Activated naive CD8-positive, alpha-beta T cell treated with anti-CD3 and anti-CD28 coated beads for 36 hours (primary cell): Measurements from ENCODE around the gene GAS2L2. TPM values are rescaled to one million over a fixed set of nuclear protein-coding genes. Genes with fewer than 3 reads are reported as not detected.
A peak's percentile ranks its signal among the peaks of the same experiment; 100 is the strongest.

Experiments
- DNase-seq: peaks from one replicate; pipeline ENCODE4 v3.0.0; 2021
- H3K27ac Mint-ChIP-seq: one replicate; pipeline ENCODE4 v1.8.0; 2022; ENCODE audit warnings: mild to moderate bottlenecking, moderate library complexity, mixed read lengths
- H3K27me3 Mint-ChIP-seq: one replicate; pipeline ENCODE4 v1.8.0; 2022; ENCODE audit warnings: mild to moderate bottlenecking, mixed read lengths
- H3K36me3 Mint-ChIP-seq: one replicate; pipeline ENCODE4 v1.8.0; 2021; ENCODE audit warnings: mild to moderate bottlenecking, mixed read lengths
- H3K4me1 Mint-ChIP-seq: one replicate; pipeline ENCODE4 v1.8.0; 2021; ENCODE audit warnings: mixed read lengths
- H3K4me3 Mint-ChIP-seq: one replicate; pipeline ENCODE4 v1.8.0; 2022; ENCODE audit warnings: mild to moderate bottlenecking, moderate library complexity, mixed read lengths
- H3K9me3 Mint-ChIP-seq: one replicate; pipeline ENCODE4 v1.8.0; 2022; ENCODE audit warnings: mixed read lengths
- total RNA-seq, 2 experiments: library from RNA; stranded (reverse); gene quantifications; one replicate each; pipeline ENCODE4 v1.2.3, GENCODE V29; 2021

The GAS2L2 gene
- under 1 TPM; 0.40 to 0.43 TPM for total RNA-seq

DNA sequence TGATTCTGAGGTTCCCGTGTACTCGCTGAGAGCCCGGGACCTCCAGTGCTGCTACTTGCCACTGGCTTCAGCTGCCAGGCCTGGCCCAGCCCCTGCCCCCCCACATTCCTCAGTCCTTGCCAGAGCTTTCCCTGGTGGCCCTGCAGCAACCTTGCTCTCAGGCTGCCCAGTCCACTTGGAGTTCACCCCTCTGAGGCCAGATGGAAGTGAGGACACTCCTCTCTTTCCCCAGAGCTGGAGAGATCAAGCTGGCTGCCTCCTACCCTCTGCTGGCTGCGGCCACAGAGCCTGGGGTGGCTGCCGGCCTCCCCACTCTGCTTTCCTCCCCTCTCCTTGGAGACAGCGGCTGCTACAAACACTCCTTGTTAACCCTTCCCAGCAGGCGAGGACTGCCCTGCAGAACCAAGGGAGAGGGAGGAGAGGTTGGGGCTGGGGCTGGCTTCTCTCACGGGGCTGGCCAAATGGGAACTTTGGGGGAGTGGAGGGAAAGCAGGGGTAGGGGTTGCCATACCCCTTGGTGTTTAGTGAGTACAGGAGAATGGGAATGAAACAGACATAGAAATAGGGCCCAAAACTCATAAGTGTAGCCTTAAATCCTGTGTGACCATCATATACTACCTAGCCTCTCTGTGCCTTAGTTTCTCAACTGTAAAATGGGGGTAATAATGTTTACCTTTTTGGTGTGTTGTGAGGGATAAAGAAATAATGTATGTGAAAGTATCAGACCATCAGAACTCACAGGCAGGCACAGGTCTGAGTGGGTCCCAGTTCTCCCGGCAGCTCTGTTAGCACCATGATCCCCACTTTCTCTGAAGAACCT lies at the start of gene GAS2L2:
Gene GAS2L2, minus strand, starts transcription at position 295 of the 820 bp plus-strand sequence. CDS start 389 bp downstream, outside the sequence.
- Mint-ChIP-seq H3K4me3 (peak within 1 kb of the TSS; percentile 10), H3K9me3 (no peaks in the 10 kb centered on the region), H3K36me3 (no peaks in the 10 kb centered on the region), H3K27me3 (peaks cover 38% of the 10 kb centered on the region), H3K27ac (no peak within 1 kb of the TSS), H3K4me1 (peaks cover 25% of the 10 kb centered on the region)
- no peak for DNase-seq

DNA sequence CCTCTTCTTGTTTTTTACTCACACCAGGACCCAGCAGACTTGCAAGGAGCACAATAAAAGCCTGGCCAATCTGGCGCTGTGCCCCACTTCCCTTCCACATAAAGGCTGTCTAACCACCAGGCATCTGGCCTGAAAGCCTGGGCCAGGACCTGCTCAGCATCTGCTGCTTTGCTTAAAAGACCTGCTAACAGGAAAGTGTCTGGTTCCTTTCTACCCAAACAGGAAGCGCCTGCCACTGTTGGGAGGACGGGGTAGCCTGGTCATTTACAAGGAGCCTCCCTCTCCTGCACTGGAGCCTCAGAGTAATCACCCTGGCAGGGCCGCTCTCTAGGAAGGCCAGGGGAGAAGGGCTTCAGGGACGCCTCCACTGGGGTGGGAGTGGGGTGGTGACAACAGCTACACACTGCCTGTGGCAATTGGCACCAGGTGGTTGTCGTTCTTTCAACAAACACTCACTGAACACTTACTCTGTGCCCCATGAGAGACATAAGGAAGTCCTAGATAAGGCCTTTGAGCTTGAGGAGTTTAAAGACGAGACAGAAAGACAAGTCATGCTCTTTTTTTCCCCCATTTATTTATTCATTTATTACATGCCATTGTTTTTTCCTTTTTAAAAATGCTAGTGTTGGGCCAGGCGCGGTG lies 48.7 kb upstream of the GAS2L2 start:
- Mint-ChIP-seq H3K27me3 (peaks cover 5% of the 10 kb centered on the region), H3K27ac (peak overlapping the region; percentile 62), H3K4me1 (peaks cover 36% of the 10 kb centered on the region), H3K4me3 (no peak overlapping the region), H3K9me3 (no peaks in the 10 kb centered on the region), H3K36me3 (no peaks in the 10 kb centered on the region)
- DNase-seq, result peak; percentile 20

DNA sequence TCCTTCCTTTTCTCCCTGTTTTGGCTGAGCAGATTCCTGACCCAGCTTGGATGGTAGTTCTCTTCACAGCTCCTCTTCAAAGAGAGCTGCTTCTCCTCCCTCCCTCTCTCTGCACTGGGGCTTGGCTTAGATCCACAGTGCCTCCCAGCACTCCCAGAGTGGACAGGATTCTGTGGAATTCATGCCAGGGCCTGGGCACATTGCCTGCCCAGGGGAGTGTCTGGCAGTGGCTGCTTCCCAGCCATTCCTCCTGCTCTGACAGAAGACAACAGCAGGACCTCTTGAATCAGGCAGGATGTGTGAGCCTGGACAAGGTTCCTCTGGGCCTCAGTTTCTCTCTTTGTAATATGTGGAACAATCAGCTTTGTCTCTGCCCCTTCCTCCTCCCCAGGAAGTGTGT lies 46.9 kb upstream of the GAS2L2 start:
- no peaks in the 10 kb centered on the region for H3K36me3 Mint-ChIP-seq
- H3K4me1 Mint-ChIP-seq, result peaks cover 39% of the 10 kb centered on the region
- no peak overlapping the region for H3K27ac Mint-ChIP-seq
- DNase-seq, result no peak
- no peaks in the 10 kb centered on the region for H3K9me3 Mint-ChIP-seq
- peaks cover 14% of the 10 kb centered on the region for H3K27me3 Mint-ChIP-seq
- H3K4me3 Mint-ChIP-seq, result no peak overlapping the region

DNA sequence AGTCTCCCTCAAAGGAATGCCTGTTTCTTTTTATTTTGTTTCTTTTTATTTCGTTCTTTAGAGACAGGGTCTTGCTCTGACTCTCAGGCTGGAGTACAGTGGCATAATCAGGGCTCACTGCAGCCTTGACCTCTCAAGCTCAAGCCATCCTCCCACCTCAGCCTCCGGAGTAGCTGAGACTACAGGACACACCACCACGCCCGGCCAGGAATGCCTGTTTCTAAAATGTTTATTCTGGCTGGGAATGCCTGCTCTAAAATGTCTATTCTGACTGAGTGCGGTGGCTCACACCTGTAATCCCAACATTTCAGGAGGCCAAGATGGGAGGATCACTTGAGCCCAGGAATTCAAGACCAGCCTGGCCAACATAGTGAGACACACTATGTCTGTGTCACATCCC lies 44.9 kb upstream of the GAS2L2 start:
- Mint-ChIP-seq H3K27me3 (peaks cover 30% of the 10 kb centered on the region), H3K27ac (no peak overlapping the region), H3K4me1 (peaks cover 41% of the 10 kb centered on the region), H3K9me3 (no peaks in the 10 kb centered on the region), H3K36me3 (no peaks in the 10 kb centered on the region), H3K4me3 (no peak overlapping the region)
- no peak for DNase-seq

DNA sequence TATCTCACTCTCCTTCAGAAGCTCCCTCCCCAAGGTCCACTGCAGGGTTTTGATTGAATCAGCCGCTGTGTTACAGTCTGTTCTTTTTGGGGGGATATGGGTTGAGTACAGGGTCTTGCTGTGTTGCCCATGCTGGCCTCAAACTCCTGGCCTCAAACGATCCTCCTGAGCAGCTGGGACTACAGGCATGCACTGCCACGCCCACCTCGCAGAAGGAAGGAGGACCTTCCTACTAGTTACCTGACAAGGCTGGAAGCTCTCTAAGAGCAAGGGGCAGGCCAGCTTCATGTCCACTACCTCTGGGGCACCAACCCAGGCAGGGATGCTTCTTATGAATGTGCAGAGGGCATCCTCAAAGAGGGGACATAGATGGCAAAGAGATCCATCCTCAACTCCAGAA lies 44.3 kb upstream of the GAS2L2 start:
- Mint-ChIP-seq H3K9me3 (no peaks in the 10 kb centered on the region), H3K27ac (no peak overlapping the region), H3K4me3 (no peak overlapping the region), H3K4me1 (peaks cover 39% of the 10 kb centered on the region), H3K27me3 (peaks cover 30% of the 10 kb centered on the region), H3K36me3 (no peaks in the 10 kb centered on the region)
- DNase-seq, result no peak

DNA sequence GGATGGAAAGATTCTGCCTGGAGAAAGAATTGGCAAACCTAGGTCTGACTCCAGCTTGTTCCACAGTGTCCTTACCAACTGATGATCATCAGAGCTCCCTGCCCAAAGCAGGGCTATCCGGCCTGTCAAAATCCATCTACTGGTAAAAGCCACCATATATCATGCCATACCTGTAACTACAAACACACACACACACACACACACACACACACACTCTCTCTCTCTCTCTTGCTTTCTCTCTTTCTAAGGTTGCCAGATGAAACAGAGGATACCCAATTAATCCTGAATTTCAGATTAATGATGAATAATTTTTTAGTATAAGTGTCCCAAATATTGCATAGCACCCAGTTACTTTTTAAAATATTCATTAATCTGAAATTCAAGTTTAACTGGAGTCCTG lies 43.9 kb upstream of the GAS2L2 start:
- peaks cover 30% of the 10 kb centered on the region for H3K27me3 Mint-ChIP-seq
- H3K4me1 Mint-ChIP-seq, result peaks cover 36% of the 10 kb centered on the region
- H3K36me3 Mint-ChIP-seq, result no peaks in the 10 kb centered on the region
- H3K9me3 Mint-ChIP-seq, result no peaks in the 10 kb centered on the region
- DNase-seq, result no peak
- no peak overlapping the region for H3K27ac Mint-ChIP-seq
- no peak overlapping the region for H3K4me3 Mint-ChIP-seq

DNA sequence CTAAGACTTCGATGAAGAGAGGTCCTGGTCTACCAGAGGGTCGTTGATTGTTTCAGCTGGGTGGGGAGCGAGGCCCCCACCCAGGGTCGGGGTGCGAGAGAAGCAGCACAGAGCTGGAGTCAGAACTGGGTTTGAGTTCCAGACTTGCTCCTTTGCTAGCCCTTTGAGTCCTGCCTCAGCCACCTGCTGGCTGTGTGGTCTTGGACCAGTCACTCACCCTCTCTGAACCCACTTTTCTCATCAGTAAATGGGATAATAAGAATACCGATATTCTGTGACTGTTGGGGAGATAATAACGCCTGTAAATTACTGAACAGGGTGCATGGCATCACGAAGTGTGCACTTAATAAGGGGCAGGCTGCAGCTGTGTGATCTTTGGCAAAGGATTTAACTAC lies 42.8 kb upstream of the GAS2L2 start:
- Mint-ChIP-seq H3K4me1 (peaks cover 26% of the 10 kb centered on the region), H3K36me3 (no peaks in the 10 kb centered on the region), H3K4me3 (peak overlapping the region; percentile 77), H3K27me3 (peaks cover 30% of the 10 kb centered on the region), H3K27ac (no peak overlapping the region), H3K9me3 (no peaks in the 10 kb centered on the region)
- no peak for DNase-seq

DNA sequence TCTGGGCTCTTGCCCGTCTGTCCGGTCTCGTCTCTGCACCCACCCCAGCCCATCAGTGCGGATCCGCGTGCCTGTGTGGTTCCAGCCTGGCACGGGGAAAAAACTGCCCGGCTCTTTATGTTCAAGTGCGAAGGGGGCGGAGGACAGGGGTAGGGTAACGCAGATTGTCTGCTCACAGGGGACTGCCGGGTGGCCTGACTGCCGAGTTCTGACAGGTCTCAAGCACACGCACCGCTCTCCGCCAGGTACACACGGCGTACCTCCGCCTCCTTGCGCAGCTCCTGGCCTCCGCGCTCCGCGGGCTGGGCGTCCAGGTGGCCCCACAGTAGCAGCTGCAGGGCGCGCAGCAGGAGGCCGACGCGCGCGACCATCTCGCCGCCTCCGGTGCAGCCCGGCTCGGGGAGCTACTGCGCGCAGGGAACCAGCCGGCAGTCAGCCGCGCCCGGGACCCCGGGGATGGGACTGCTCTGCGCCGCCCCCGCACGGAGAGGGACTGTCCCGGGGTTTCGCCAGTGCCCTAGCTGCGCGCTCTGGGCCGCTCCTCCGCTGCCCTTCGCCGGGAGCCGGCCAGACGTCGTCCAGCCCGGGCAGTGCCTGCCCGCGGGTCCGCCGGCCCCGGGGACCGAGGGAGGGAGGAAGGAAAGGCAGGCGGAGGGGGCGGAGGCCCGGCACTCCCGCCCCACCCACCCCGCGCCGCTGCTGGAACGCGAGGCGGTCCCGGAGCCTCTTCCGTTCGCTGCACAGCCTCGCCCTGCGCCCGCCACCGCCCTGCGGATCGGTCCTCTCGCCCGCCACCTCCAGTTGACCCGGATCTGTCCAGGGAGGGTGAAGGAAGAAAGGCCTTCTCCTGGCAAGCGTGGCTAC lies 42.2 kb upstream of the GAS2L2 start, which contains the start of gene MMP28:
Gene MMP28, minus strand, starts transcription at position 635 of the 864 bp plus-strand sequence. Its CDS starts 264 bp downstream, at position 371.
- Mint-ChIP-seq H3K27me3 (peaks cover 30% of the 10 kb centered on the region), H3K4me1 (peaks cover 26% of the 10 kb centered on the region), H3K36me3 (no peaks in the 10 kb centered on the region), H3K27ac (no peak within 1 kb of the TSS), H3K4me3 (peak within 1 kb of the TSS; percentile 77), H3K9me3 (no peaks in the 10 kb centered on the region)
- DNase-seq, result peak; percentile 67

DNA sequence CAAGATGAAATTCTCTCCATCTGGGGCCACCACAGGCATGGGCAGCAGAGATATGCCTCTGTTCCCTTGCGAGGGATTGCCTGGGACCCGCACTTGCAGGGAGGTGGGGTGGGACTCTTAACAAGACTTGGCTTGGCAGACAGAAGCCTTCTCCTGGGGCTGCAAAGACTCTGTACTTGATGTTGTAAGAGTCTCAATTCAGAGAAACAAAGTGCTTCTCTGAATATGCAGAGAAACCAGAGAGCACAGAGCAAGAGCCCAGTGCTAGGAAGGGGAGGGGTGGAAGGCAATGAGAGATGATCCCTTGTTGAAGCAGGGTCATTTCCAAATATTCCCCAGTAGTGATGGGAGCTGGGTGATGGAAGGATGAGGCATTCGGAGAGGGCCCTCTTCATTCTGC lies 40.2 kb upstream of the GAS2L2 start:
- Mint-ChIP-seq H3K27me3 (peaks cover 30% of the 10 kb centered on the region), H3K4me1 (peaks cover 36% of the 10 kb centered on the region), H3K9me3 (no peaks in the 10 kb centered on the region), H3K27ac (no peak overlapping the region), H3K4me3 (peak overlapping the region; percentile 44), H3K36me3 (no peaks in the 10 kb centered on the region)
- no peak for DNase-seq

DNA sequence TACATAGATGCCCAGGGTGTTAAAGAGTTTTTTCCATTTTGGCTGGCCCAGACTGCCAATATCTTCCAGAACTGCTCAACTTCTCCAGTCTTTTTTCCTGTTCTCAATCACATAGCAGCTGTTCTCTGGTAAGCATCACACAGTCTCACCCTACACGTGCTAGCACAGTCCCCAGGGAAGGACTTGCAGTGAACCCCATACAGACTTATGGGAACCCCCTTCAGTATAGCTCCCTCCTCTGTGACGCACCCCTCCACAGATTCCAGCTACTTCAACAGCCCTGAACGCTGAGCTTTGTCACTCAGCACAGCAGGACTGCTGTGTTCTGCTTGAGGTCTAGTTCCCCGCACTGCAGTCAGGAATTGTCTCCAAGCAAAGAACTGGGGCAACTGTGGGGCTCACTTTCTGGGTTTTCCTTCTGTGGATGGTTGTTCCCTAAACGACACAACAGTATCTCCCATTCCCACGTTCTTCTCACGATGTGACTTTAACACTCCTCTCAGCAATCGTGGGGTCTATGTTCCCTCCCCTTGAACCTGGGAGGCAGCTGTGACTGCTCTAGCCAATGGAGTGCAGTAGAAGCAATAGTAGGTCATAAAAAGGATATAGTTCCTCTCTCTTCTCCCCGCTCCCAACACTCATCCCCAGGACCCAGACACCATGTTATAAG lies 38.8 kb upstream of the GAS2L2 start:
- Mint-ChIP-seq H3K9me3 (no peaks in the 10 kb centered on the region), H3K4me1 (peaks cover 36% of the 10 kb centered on the region), H3K27me3 (peaks cover 25% of the 10 kb centered on the region), H3K4me3 (no peak overlapping the region), H3K36me3 (no peaks in the 10 kb centered on the region), H3K27ac (no peak overlapping the region)
- no peak for DNase-seq

DNA sequence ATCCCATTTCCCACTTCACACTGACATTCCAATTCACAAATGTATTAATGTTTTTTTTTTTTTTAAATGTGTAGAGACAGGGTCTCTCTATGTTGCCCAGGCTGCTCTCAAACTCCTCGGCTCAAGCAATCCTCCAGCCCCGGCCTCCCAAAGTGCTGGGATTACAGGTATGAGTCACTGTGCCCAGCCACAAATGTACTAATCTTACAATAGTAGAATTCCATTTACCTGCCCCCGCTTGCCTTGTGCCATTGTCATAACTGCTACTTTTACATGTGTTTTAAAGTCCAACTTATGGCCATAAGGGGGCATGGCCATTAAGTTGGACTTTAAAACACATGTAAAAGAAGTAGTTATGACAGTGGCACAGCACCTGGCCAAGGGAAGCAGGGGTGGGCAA lies 37.8 kb upstream of the GAS2L2 start:
- DNase-seq, result no peak

DNA sequence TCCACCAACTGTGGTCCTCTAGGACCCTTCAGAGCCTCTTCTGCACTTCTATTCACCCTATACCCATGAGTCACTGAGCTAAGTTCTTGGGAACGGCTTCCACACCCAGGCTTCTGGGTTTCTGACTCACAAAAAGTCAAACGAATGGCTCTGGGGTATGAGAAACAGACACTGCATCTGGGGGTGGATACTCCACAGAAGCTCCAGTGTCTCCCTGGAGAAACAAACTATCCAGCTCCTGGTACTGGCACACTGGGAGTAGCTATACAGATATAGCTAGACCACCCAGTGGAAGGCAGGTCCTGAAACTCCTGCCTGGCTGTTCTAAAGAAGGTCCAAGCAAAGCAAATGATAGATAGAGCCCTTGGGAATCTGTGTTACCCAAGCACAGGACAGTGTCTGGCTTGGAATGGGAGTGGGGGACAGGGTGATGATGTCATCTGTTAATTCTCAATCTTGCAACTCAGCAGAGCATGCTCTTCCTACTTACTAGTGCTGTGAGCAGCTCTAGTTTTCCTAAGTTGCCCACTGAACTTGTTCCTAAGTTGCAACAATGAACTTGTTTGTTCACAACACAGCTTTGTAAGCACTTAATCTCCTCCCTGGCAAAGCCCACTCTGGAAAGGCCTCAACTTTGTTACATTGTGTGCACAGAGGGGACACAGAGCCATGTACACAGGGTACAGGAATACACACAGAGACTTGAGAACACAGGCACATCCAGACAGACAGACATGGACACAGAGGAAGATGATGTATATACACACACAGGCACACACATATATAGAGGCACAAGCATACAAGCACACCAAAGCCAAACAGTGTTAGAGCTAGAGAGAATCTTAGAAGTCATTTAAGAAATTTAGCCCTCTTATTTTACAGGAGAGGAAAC lies 35.7 kb upstream of the GAS2L2 start:
- H3K36me3 Mint-ChIP-seq, result no peaks in the 10 kb centered on the region
- no peak overlapping the region for H3K27ac Mint-ChIP-seq
- H3K9me3 Mint-ChIP-seq, result no peaks in the 10 kb centered on the region
- H3K4me3 Mint-ChIP-seq, result no peak overlapping the region
- H3K27me3 Mint-ChIP-seq, result peaks cover 6% of the 10 kb centered on the region
- H3K4me1 Mint-ChIP-seq, result peaks cover 22% of the 10 kb centered on the region
- DNase-seq, result no peak

More for the DNA sequence above, 37.8 kb upstream of the GAS2L2 start:
- Mint-ChIP-seq H3K36me3 (no peaks in the 10 kb centered on the region), H3K4me3 (no peak overlapping the region), H3K4me1 (peaks cover 31% of the 10 kb centered on the region), H3K9me3 (no peaks in the 10 kb centered on the region), H3K27me3 (peaks cover 18% of the 10 kb centered on the region), H3K27ac (no peak overlapping the region)

DNA sequence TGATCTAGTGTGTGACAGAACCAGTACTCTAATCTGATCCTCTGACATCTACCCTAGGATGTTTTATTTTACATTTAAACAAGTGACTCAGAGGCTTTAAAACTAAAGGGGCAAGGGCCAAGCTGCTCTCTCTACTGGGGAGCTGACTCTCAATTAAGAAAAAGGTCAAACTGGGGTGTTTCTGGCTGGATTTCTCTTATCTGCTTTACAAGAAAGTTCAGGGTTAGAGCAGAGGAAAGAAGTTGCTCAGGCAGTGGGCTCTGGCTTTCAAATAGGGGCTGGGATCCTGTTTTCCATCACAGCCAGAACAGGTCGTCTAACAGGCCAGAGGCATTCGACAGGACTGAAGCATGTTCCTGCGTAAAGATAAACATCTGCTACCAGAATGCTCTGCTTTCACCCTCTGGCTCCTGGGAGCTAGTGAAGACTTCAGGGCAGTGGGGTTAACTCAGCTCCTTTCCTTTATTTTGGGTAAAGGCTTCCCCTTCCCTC lies 33.9 kb upstream of the GAS2L2 start:
- no peak for DNase-seq
- Mint-ChIP-seq H3K27me3 (no peaks in the 10 kb centered on the region), H3K27ac (no peak overlapping the region), H3K9me3 (no peaks in the 10 kb centered on the region), H3K36me3 (no peaks in the 10 kb centered on the region), H3K4me3 (no peak overlapping the region), H3K4me1 (peaks cover 12% of the 10 kb centered on the region)

DNA sequence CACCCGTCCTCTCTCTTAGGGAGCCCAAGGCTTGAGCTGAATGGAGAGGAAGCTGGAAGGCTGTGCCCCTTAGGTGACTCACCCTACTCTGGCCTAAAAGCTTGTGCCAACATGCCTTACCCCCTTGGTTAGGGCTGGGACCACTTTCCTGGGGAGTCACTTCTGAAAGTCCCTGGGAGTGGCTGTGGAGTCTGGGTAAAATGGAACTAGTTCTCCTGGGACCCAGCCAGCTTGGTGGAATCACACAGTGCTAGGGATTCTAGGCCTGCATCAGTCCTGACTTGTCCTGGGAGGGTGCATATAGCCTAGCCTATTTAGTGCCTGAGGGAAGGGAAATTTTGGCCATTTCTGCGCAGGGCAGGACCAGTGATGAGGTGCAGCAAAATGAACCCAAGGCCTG lies 31.9 kb upstream of the GAS2L2 start:
- H3K36me3 Mint-ChIP-seq, result no peaks in the 10 kb centered on the region
- no peaks in the 10 kb centered on the region for H3K9me3 Mint-ChIP-seq
- peaks cover 12% of the 10 kb centered on the region for H3K4me1 Mint-ChIP-seq
- H3K27me3 Mint-ChIP-seq, result no peaks in the 10 kb centered on the region
- no peak overlapping the region for H3K4me3 Mint-ChIP-seq
- no peak for DNase-seq
- no peak overlapping the region for H3K27ac Mint-ChIP-seq
